Measurements from ENCODE around the gene ARMC8.

Gene ARMC8

GRCh38 chr3:138202945-138203701, 16.0 kb downstream of the ARMC8 start:
- no peak for DNase-seq

- no peak for DNase-seq
These were observed 16.8 kb downstream of the ARMC8 start for GRCh38 chr3:138203938-138204337.

DNA sequence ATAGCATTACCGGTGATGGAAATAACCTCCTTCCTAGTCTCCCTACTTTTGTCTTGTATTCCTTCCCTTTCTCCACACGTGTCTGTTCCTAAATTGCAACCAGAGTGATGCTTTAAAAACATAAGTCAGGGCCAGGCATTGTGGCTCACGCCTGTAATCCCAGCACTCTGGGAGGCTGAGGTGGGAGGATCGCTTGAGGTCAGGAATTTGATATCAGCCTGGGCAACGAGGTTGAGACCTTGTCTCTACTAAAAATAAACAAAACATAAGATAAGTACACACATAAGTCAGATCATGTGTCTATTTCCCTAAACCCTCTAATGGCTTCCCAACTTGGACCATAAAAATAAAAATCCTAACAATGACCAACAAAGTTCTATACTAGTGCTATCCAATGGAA, 18.4 kb downstream of the ARMC8 start:
- DNase-seq, result no peak

DNA sequence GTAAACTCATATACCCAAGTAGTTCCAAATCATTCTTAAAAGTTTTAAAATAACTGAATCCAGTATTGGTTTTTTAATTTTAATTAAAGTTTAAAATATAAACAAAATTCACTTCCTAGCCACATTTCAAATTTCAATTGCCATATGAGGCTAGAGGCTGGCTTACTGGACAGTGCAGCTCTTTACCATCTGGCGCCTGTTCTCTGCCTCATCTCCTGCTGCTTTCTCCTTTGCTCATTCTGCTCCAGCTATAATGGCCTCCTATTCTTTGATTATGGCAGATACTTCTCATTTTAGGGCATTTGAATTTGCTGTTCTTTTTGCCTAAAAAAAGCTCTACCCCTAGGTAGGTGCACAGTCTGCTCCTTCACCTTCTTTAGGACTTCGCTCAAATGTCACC, 19.1 kb downstream of the ARMC8 start:
- no peak for DNase-seq

- no peak for DNase-seq
These were observed 23.4 kb downstream of the ARMC8 start for GRCh38 chr3:138210528-138210927.

DNA sequence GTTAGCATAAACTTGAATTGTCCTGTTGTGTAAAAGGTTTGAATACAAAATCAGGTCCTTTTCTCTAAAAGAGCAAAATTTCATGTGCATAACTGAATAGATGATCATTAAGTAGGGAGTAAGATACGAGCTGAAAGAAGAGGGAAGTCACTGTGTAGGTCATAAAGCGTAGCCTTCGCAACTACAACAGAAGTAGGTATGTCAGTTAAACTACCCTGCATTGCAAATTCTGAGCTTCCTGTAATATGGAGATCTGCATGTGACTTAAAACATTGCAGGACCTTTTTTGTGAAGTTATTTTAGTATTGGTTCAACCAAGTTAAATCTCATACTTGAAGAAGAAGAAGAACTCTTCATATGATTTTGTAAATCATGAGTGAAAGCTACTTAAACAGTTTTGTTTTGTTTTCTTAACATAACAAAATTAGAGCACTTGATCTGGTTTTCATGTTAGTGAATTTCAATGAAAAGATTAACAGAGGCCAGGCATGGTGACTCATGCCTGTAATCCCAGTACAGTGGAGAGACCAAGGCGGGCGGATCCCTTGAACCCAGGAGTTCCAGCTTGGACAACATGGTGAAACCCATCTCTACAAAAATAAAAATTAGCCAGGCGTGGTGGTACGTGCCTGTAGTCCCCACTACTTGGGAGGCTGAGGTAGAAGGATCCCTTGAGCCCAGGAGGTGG, 26.4 kb downstream of the ARMC8 start:
- DNase-seq, result no peak

GRCh38 chr3:138219255-138219654, 32.2 kb downstream of the ARMC8 start:
- no peak for DNase-seq

- no peak for DNase-seq
These were observed 33.1 kb downstream of the ARMC8 start for GRCh38 chr3:138220242-138220641.

DNA sequence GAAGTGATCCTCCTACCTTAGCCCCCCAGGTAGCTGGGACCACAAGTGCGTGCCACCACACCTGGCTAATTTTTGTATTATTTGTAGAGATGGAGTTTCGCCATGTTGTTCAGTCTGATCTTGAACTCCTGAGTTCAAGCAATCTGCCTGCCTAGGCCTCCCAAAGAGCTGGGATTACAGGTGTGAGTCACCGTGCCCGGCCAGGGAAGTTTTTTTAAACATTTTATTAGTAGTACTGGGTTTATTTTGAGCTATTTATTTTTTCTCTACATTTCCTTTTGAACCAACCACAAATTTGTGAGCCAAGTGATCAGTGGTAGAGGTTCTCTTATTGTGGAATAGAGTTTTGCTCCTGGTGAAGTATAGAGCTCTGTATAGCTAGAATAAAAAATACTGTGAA, 33.7 kb downstream of the ARMC8 start:
- DNase-seq, result no peak

GRCh38 chr3:138222131-138222941, 35.2 kb downstream of the ARMC8 start:
- DNase-seq, result no peak

DNA sequence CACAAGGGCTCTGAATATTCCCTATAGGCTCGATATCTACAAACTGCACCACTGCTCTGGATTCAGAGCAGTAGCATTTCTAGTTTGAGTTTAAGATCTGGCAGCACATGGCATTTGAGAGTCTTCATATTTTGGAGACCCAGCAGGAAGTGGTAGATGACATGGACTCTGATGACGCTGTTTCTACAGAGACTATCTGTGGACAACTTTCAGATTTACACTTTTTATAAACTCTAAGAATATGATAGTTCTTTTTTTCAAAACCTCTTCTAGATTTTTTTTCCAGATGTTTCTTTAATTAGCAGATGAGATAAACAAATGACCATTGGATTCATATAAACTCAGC, 35.8 kb downstream of the ARMC8 start:
- no peak for DNase-seq

DNA sequence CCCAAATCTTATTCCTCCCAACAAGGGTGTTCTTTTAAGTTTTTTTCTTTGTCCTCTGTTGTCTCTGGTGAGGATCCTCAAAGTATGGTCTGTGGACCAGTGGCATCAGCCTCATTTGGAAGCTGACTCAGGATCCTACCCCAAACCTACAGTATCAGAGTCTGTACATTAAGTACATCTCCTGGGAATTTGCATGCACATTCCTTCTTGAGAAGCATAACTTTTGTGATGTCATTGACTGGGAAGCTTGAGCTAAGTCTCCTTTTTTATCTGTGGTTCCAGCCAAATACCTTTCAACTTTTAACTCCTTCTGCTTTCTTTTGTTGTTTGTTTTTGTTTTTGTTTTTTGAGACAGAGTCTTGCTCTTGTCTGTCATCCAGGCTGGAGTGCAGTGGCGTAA, 40.5 kb downstream of the ARMC8 start:
- no peak for DNase-seq

GRCh38 chr3:138230525-138230924, 43.4 kb downstream of the ARMC8 start:
- no peak for DNase-seq

- no peak for DNase-seq
These were observed 45.7 kb downstream of the ARMC8 start for GRCh38 chr3:138232705-138233364.

DNA sequence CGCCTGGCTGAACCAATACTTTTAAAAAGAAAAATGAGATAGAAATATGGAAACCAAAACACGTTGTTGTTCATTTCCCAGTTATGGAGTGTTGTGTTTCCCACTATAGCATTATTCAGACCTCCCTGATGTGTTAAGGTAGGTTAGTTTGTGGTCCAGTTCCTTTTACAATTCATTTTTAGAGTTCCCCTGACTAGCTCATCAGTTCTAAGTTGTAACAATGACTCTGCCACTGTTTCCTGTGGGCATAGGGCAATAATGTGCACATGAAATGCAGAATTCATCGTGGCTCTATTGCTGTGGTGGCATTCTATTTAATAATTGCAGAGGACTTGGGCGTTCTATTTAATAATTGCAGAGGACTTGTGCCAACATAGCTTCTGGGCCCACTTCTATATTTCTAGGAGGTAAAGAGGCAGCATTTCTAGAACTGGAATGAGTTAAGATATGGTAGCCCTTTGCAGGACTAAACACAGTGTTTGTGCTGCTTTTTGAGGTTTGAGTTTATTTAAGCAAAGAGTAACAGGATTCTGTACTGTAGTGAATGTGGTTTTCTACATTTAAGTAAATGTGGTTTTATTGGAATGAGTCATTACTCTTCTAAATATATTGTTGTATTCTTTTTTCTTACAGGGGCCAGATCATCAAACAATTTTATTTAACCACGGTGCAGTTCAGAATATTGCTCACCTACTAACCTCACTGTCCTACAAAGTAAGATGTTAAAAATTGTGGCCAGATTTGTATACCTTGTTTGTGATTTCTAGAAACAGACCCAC, 47.5 kb downstream of the ARMC8 start:
- DNase-seq, result no peak

DNA sequence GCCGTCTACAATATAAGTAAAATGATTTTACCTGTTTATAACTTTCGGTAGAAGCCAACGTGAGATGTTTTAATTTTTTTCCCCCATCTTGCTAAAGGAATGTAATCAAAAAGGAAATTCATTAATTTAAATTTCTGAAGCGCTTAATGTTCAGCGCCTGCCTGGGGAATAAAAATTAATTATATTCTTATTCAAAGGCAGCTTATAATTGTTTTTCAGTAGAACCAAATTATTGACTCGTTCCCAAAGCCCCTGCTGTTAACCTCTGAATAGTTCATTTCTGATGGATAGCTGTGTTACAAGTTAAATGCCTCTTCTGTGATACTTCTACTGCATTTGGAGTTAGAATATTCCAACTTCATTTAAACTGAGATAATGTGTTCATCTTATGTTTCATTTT, 51.6 kb downstream of the ARMC8 start:
- no peak for DNase-seq

GRCh38 chr3:138241061-138241460, 54.0 kb downstream of the ARMC8 start:
- no peak for DNase-seq

DNA sequence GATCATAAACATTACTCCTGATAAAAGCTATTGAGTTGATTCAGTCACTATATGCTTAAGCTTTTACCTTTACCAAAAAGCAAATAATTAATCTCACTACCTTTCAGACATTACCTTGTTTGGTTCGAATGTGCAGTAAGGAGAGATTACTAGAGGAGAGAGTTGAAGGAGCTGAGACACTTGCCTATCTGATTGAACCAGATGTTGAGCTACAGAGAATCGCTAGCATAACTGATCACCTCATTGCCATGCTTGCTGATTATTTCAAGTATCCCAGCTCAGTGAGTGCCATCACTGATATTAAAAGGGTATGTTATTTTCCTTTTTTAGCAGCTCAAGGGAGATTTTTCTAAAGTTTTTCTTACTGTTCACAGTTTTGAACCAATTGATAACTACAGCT, 54.6 kb downstream of the ARMC8 start:
- DNase-seq, result no peak

DNA sequence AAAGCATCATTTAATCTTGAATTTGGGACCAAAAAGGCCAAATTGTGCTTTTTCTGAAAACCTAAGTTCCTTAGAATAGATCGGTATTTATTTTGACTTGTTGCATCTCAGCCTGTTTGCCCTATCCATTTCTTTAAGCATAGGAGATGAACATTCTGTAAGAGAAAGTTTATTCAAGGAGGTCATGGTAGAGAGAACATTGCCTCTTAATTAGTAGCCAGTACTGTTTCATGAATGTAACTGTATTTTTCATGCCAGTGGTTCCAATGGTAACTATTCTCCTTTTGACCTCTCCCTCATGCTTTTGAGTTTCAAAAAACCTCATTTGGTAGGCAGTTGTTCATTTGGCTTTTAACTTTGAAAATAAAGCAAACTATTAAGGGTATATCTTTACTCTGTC, 55.4 kb downstream of the ARMC8 start:
- no peak for DNase-seq

- no peak for DNase-seq
These were observed 57.9 kb downstream of the ARMC8 start for GRCh38 chr3:138245026-138245425.

DNA sequence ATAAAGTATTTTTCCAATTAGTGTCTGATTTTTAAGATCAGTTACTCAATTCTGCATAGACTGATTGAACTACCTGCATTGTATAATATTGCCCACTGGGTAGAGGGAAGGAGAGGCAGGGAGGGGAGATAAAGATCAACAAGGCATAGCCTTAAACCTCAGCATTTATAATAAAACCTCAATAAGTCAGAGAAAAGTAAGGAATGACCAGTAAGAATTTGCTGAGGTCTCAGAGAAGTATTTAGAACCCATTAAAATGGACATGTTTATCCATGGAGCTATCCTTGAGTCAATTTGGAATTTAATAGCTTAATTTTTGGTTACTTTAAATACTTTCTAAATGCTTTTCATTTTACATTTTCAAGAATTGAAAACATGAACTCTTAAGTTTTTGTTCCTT, 62.5 kb downstream of the ARMC8 start:
- DNase-seq, result no peak

DNA sequence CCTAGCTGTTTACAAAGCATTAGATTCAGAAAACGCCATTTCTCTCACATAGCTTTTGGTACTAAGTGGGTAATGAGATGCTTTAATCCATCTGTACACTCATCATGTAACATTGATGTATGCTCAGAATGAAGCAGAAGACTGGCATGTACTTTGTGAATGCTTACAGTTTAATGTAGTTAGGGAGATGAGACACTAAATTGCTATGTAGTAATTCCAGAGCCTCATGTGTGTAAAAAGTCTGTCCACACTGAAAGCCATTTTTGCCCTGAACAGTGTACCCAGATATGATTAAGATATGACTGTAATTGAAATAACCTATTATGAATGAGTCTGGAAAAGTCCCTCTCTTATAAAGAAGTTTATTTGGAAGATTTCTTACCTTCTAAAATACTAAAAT, 66.5 kb downstream of the ARMC8 start:
- no peak for DNase-seq

DNA sequence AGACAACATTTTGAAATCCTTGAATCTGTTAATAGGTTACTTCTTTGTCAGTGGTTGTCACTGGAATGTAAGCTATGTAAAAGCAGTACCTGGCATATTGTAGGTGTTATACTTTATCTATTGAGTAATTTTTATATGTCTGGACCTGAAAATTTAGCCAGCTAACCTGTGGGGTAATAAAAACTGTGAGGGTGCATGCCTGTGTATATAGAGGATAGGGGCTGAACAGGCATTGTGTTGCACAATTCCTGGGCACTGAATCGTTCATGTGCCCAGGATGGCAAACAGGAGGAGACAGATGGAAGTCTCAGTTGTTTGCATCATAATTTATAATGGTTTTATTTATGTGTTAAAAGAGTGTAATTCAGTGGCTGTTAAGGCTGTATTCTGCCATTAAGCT, 67.1 kb downstream of the ARMC8 start:
- no peak for DNase-seq

All from NCI-H187 treated with DMSO at 0.1 percent for 48 hours (cell line).